OCI-M2 (cell line): ENCODE data around the gene KCNT1.

Experiments
- DNase-seq: peaks from one replicate; lab custom pipeline; 2025; ENCODE audit not compliant: unreplicated experiment; lab: John Stamatoyannopoulos, UW

The KCNT1 gene

GRCh38 chr9:135815830-135816650 is 114.1 kb downstream of the KCNT1 start:
- no peak for DNase-seq

GRCh38 chr9:135816651-135816970 is 114.6 kb downstream of the KCNT1 start:
- DNase-seq = no peak

GRCh38 chr9:135817951-135818717 is 116.1 kb downstream of the KCNT1 start:
- no peak for DNase-seq

DNA sequence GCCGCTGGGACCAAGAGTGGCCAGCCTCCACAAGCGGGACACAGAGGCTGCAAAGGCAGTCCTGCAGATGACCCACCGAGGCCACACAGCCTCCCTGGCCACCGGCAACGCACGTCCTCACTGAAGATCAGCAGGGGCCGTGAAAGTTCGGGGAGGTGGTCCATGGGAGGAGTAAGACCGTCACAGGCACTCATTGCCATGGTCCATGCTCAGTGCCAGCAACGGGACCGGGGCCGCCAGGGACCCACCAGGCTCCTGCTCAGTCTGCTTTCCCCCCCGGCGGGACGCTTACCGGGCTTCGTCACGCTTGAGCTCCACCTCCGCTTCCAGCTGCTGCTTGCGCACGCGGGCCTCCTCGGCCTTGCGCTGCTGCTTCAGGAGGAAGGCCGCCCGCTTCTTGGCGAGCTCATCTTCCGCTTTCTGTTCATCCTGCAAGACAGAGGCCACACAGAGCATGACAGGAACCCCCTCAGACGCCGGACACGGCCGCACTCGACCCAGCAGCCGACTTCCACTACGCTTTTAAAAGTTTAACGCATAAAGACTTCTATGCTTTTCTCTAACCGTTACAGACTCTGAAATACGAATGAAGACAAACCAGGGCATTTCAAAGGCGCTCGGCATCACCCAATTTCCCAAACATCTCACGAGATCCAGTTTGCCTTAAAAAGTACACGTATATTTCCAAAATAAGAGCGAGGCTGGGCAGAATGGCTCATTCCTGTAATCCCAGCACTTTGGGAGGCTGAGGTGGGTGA is 116.9 kb downstream of the KCNT1 start:
- no peak for DNase-seq

DNA sequence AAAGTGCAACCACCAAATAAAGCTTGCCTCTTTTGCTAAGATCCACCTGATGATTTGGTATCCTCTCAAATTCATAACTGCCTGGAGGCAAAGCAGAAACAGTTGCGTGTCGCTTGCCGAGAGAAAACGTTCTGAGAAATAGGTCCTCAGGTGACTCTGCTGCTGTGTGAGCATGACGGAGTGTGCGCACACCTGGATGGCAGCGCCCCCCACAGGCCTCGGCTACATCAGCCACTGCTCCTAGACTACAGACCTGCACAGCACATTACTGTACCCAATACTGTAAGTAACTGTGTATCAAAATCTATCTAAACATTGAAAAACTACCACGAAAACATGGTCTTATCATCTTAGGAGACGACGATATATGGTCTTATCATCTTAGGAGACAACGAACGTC is 117.9 kb downstream of the KCNT1 start:
- DNase-seq = no peak

- no peak for DNase-seq
Observed at GRCh38 chr9:135820661-135821060, 118.7 kb downstream of the KCNT1 start.

GRCh38 chr9:135821116-135821515 is 119.1 kb downstream of the KCNT1 start:
- no peak for DNase-seq

DNA sequence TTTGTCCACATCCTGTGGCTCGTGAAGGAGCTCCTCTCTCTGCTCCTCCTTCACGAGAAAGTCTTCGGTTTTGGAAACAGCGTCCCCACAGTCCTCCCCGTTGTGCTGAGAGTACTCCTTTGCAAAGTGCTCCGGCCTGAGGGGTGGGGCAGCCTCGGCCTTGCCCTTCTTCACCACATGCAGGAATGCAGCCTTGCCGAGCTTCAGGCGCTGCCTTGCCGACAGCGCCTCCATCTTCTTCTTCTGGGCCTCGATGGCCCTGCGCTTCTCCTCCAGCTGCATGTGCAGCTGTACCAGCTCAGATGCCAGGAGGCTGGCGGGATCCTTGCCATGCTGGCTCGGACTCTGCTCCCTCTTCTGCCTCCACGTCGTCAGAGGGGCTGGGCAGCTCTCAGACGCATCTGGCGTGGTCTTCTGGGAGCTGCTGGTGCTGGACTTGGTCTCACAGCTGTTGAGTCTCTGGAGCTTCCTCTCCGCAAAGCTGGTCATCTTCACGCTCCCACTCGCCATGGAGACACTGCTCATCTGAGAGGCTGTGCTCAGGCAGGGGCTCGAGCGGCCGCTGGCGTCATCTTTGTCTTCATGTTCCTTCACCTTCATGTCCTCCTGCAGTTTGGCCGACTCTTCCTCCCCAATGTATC is 119.9 kb downstream of the KCNT1 start:
- no peak for DNase-seq

GRCh38 chr9:135822374-135822755 is 120.4 kb downstream of the KCNT1 start:
- no peak for DNase-seq

DNA sequence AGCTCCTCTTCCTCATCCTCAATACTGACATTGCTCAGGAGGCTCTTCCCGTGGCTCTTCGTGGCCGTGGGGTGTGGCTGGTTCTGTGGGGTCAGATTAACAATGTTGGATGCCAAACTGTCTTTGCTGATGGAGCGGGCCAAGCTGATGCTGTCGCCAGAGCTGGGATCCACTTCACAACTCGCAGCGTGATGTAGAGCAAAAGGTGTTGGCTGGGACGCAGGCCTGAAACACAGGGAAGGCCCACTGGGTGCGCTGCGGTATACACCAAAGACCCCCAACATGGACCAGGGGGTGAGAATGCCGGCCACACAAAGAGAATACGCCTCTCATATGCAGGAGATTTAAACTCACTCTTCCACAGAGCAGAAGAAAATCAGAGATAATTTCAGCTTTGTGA is 121.1 kb downstream of the KCNT1 start:
- no peak for DNase-seq

DNA sequence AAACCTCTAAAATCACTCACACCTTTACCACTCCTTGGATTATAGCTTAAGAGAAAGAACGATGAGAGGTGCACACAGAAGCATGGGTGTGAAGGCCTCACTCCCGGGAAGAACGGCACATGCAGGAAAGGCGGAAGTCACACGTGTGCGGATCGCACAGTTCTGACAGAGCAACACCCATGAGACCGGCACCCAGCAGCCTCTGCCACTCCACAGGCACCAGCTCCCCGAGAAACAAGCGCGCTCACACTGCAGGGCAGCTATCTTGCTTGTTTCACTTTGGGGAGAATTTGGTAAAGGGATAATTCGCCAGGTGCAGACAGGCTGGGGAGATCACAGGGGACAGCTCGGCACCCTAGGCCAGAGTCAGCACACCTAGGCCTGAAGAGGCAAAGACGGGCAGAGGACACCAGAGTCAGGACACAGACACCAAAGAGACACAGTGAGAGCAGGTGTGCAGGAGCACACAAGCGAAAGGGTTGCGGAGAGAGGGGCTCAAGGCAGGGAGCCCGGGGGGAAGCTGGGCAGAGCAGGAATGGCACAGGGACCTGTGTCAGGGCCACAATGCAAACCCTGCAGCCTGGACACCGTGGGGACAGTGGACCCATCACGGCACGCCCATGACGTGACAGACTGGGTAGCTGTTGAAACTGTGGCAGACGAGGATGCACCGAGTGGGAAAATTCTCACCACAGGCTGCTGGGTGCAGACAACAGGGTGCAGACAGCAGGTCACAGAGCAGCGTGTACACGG is 123.6 kb downstream of the KCNT1 start:
- no peak for DNase-seq

GRCh38 chr9:135826188-135826545 is 124.2 kb downstream of the KCNT1 start:
- DNase-seq = no peak

DNA sequence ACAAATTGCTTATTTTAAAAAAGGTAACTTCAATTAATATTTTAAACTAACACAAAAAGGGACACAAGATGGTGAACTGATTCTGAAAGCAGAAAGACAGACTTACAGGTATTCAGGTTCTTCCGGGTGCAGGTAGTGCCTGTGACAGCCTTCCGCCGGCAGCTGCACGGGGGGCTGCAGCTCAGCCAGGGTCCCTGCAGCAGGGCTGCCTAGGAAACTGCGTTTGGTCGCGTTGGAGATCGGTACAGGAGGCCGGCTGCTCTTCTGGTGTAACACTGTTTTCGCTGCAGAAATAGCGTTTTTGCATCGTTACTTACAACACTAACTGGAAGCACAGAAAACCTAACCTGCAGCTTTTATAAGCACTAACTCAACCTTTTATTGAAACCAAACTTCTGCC is 125.3 kb downstream of the KCNT1 start:
- DNase-seq = no peak

DNA sequence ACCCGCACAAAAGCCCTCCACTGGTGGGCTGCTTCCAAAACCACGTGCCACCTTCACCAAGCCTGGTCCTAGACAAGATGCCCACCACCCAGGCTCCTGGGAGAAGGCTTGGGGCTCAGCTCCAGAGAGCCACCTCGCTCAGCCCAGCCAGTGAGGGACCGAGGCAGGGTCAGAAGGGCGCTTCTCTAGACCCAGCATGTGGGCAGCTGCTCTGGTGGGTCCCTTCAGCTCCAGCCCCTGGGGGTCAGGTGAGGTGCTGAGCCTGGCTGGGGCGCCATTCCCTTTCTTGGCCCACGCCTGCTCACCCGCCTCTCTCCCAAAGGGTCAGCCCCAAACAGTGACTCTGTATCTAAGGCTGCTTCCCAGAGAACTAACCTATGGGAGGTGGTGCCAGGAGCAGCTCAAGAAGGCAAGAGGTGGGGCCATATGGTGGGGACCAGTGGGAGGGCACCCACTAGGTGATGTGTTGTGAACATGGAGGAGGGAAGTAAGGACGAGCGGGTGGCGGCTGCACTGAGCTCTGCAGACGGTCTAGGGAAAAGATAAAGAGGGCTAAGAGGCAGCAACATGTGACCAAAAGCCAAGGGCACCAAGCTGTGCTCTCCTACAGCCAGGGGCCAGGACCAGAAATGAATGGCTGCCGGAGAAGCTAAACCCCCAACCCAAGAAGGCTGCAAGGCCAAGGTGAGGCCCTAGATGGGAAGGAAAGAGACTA is 126.0 kb downstream of the KCNT1 start:
- no peak for DNase-seq

GRCh38 chr9:135828656-135829055 is 126.7 kb downstream of the KCNT1 start:
- DNase-seq = no peak

- no peak for DNase-seq
Observed at GRCh38 chr9:135830496-135830895, 128.5 kb downstream of the KCNT1 start.

GRCh38 chr9:135833864-135834263 is 131.9 kb downstream of the KCNT1 start:
- DNase-seq = no peak

DNA sequence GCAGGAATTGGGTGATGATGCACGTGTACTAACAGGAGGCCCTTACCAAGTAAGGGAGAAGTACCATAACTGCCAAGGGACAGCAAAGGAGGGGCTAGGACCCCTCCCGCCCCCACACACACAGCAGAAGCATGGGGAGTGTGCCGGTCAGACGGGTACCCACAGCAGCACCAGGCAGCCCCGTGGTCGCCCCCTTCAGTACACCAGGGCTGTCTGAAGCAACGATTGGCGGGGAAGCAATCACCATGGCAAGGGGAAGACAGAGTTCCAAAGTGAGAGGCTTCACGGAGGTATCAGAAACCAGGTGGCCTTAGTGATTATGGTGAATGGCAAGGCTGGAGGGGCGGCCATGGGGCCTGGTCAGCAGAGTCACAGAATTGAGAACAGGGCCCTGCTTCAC is 133.1 kb downstream of the KCNT1 start:
- DNase-seq = no peak

DNA sequence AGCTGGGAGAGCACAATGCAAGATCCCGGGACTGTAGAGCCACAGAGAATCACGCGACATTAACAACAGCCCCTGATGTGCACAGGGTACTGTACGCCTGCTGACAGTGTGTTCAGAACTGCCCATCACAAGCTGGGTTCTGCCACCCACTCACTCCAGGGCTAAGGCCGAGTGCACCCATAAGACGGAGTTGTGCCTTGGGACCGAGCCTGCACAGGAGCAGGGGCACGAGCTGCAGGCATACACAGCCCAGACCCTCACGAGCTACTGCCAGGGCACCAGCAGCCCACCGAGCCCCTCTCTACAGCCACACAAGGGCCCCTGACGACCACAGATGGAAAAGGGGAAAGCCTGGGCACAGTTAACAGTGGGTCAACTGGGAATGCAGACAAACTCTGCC is 137.5 kb downstream of the KCNT1 start:
- no peak for DNase-seq

- no peak for DNase-seq
Observed at GRCh38 chr9:135840107-135840506, 138.1 kb downstream of the KCNT1 start.
